GM20000 (cell line): ENCODE measurements around the gene ADRA2C.

Experiments used
- DNase-seq: peaks from one replicate; pipeline ENCODE4 v3.0.0; 2012; ENCODE audit warnings: low spot score
- TF ChIP-seq, protein P1 (sequence below): IDR thresholded peaks from 2 replicates; pipeline ENCODE4 v1.5.1; 2012; ENCODE audit warnings: mild to moderate bottlenecking, control low read depth; ENCODE audit errors: extremely low read depth, missing control alignments

The ADRA2C gene

DNA sequence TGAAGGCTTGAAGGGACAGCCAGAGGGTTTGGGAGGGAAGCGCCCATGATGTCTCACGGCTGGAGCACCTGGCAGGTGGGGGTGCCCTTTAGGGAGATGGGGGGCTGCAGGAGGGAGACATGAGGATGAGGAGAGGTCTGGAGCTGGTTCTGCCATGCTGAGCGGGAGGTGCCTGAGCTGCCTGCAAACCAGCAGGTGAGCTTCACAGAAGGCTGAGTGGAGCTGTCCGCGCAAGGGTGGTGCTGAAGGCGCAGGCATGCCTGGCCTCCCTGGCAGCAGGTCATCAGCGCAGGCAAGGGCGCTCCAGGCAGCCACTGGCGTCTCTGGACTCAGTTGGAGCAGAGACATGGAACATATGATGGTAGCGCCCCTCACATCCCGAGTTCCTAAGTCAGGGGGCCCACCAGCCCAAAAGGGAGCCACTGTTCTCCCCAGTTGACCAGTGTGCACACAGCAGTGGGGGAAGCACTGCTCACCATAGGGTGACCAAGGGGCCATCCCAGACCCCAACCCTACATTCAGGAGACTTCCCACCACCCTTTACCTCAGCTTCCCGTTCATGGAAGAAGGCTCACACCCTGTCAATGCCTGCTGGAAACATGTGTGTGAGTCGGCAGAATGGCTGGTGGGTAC is 25.8 kb downstream of the ADRA2C start:
- TF ChIP-seq, protein P1, sequence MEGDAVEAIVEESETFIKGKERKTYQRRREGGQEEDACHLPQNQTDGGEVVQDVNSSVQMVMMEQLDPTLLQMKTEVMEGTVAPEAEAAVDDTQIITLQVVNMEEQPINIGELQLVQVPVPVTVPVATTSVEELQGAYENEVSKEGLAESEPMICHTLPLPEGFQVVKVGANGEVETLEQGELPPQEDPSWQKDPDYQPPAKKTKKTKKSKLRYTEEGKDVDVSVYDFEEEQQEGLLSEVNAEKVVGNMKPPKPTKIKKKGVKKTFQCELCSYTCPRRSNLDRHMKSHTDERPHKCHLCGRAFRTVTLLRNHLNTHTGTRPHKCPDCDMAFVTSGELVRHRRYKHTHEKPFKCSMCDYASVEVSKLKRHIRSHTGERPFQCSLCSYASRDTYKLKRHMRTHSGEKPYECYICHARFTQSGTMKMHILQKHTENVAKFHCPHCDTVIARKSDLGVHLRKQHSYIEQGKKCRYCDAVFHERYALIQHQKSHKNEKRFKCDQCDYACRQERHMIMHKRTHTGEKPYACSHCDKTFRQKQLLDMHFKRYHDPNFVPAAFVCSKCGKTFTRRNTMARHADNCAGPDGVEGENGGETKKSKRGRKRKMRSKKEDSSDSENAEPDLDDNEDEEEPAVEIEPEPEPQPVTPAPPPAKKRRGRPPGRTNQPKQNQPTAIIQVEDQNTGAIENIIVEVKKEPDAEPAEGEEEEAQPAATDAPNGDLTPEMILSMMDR: no peak
- DNase-seq: no peak

DNA sequence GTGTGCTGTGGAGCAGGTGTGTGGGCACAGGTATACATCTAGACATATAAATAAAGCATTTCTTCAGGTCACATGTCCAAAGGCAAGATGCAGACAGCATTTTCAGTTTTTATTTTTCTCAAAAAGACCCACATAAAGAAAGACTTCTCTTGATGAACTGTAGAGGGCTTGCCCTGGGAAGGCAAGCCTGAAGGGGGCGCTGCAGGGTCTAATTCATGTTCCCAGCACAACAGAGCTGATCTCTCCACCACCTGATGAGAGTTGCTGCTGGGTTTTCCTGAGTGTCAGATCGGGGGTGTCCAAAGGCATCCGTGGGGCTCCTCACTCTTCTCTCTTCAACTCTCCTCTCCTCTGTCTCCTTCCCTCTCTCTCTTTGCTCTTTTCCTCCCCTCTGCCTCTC is 26.6 kb downstream of the ADRA2C start:
- no peak for DNase-seq
- TF ChIP-seq, protein P1: peak; percentile 9

DNA sequence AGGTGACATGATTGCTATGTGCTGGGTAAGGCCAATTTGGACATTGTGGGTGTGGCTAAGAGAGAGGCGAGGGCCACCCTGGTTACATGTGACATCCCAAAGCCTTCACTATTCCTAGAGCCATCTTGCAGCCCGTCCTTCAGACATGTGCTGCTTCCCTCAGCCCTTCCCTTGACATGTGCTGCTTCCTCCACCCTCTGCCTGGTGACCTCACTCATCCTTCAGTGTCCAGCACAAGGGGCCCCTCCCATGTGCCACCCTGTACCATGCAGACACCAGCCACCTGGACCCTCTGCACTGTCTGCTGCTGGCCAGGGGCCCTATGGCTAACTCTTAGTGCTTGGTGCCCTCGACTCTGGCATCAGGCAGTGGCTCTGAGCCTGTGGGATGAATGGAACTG is 27.4 kb downstream of the ADRA2C start:
- DNase-seq: no peak
- TF ChIP-seq, protein P1: no peak

DNA sequence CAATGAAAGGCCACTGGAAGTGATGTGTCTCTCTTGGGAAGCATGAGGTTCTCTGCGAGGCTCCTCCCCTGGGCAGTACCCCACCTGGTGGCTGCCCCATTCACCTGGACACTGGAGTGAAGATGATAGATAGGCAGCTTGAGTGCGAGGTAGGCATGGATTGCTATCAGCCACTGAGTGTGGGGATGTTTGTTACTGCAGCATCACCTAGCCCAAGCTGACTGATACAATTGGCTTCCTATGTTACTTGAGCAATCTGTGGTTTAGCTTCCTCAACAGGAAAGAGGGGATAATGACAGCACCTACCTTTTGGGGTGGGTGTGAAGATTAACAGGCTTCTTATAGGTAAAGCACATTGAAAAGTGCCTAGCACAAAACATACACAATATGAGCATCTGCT is 30.8 kb downstream of the ADRA2C start:
- TF ChIP-seq, protein P1: no peak
- DNase-seq: no peak

DNA sequence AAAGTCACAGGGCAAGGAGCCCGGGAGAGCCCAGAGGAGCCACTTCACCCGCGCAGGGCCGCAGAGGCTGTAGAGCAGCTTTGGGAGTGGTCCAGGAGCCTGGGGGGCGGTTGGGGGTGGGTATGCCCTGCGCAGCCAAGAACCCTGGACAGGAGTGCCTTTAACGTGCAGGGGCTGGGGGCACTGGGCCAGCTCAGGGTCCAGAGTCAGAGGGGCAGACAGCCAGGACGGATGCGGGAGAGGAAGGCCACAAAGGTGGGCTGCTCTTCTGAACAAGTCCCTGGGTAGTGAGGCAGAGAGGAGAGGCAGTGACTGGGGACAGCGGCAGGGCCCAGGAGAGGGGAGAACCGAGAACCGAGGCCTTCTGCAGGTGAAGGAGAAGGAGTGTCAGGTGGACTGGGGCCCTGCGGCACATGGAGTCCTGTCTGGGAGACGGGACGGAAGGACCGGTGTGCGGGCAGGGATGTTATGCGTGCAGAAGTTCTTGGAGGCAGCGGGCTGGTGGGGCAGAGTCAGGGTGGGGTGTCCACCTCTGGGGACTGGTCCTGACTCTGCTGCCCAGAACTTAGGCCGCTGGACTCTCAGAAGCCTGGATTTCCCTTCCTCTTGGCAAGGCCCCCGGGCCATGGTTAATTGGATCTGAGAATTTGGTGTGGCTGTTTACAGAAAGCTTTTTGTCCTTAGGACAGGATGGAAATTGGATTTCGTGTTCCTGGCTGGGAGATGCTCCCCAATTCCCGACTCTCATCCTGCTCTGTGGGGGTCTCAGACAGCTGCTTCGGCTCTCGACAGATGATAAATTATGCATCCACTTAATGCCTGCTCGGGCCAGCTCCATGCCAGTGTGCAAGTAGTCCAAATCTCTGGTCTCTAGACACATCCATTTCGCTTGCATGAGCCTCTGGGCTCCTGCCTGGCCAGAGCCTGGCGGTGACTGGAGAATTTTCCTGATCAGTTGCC is 31.9 kb downstream of the ADRA2C start:
- TF ChIP-seq, protein P1: no peak
- no peak for DNase-seq

DNA sequence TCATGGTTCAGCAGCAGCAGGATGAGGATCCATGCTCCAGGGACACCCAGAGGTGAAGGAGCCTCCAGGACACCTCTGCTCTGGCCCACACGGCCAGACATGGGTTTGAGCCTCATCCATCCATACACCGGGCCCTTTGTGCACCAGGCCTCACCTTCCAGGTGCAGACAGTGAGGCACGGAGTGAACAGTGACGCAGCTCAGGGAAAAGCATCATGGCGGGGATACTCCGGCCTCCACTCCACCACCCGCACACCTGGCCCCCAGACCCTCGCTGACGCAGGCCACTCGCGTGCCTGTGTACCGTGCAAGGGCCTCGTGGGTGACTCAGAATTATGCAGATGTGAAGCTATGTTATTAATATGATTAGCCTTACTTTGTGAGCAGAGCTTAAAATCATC is 33.3 kb downstream of the ADRA2C start:
- DNase-seq: no peak
- TF ChIP-seq, protein P1: no peak

DNA sequence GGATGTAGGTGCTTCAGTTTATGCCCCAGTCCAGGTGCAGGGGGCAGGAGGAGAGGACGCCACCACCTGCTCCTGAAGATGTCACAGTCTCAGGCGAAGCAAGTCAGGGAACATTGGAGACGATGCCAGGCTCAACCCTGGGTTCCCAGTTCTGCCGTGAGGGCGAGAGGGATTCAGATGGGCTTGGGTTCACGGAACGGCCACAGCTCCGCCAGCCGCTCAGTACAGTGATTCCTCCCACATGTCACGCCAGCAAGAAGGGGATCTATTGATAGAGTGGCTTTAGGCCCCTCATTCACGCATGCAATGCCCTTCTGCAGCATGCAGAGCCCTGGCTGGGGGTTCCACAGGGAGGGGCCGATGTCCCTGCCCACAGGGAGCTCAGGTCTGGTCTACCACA is 34.2 kb downstream of the ADRA2C start:
- DNase-seq: no peak
- TF ChIP-seq, protein P1: no peak
